IMR-90 (cell line): ENCODE data around the gene UBE2E2. TPM values are rescaled to one million over a fixed set of nuclear protein-coding genes. Genes with fewer than 3 reads are reported as not detected.

Source experiments
- ATAC-seq: fragments of 200-7000 bp; cut with Tn5 transposase; 2 replicates; pipeline ENCODE4 v1.9.1; 2020; ENCODE audit warnings: low read depth, mild to moderate bottlenecking, moderate library complexity
- BruUV-seq: library from RNA; stranded (reverse); fragments of 400-500 nt; replicated peaks from 2 replicates; lab custom pipeline; 2021; lab: Mats Ljungman, UMichigan
- CTCF ChIA-PET: fragments of 300-600 bp; formaldehyde crosslinking; extraction: SDS; loops from one replicate; lab custom pipeline; 2021; ENCODE audit warnings: antibody characterized with exemption; lab: Yijun Ruan, JAX
- POLR2A ChIA-PET: fragments of 300-600 bp; sonication (Branson Sonifier 250); formaldehyde crosslinking; loops from one replicate; lab custom pipeline; 2022; ENCODE audit warnings: antibody characterized with exemption; ENCODE audit not compliant: unreplicated experiment; lab: Charles Lee
- DNase-seq: peaks from one replicate; pipeline ENCODE4 v3.0.0; 2013
- H2AFZ ChIP-seq: replicated peaks from 2 replicates; pipeline ENCODE3; 2013; ENCODE audit warnings: low read length, mild to moderate bottlenecking; ENCODE audit not compliant: poor library complexity
- H2AK5ac ChIP-seq: 2 replicates; pipeline ENCODE4 v1.6.1; 2013; ENCODE audit warnings: low read depth, low read length, inconsistent platforms
- H2AK9ac ChIP-seq: replicated peaks from 2 replicates; pipeline ENCODE3; 2013; ENCODE audit warnings: mild to moderate bottlenecking, low read depth, low read length, moderate library complexity; ENCODE audit not compliant: poor library complexity
- H2BK120ac ChIP-seq: 2 replicates; pipeline ENCODE4 v1.6.1; 2013; ENCODE audit warnings: low read depth, low read length, inconsistent platforms
- H2BK15ac ChIP-seq: 3 replicates; pipeline ENCODE4 v1.6.1; 2013; ENCODE audit warnings: low read depth, low read length, inconsistent platforms
- H2BK20ac ChIP-seq: 2 replicates; pipeline ENCODE4 v1.6.1; 2013; ENCODE audit warnings: low read depth, mild to moderate bottlenecking, inconsistent platforms, low read length, moderate library complexity
- H2BK5ac ChIP-seq: 2 replicates; pipeline ENCODE4 v1.6.1; 2013; ENCODE audit warnings: mild to moderate bottlenecking, low read depth, low read length, inconsistent platforms; ENCODE audit not compliant: poor library complexity, severe bottlenecking
- H3K14ac ChIP-seq: replicated peaks from 2 replicates; pipeline ENCODE4 v1.6.1; 2013; ENCODE audit warnings: low read depth, low read length, inconsistent platforms
- H3K18ac ChIP-seq: 2 replicates; pipeline ENCODE4 v1.6.1; 2013; ENCODE audit warnings: low read depth, low read length, control low read depth
- H3K23ac ChIP-seq: 2 replicates; pipeline ENCODE4 v1.6.1; 2013; ENCODE audit warnings: low read depth, low read length, inconsistent platforms
- H3K27ac ChIP-seq: 2 replicates; pipeline ENCODE4 v1.5.1; 2013; ENCODE audit warnings: mild to moderate bottlenecking, control low read depth, low read length; ENCODE audit not compliant: insufficient read depth
- H3K27me3 ChIP-seq: 2 replicates; pipeline ENCODE4 v1.6.1; 2013; ENCODE audit warnings: low read length; ENCODE audit not compliant: control insufficient read depth, insufficient read depth
- H3K36me3 ChIP-seq: 2 replicates; pipeline ENCODE4 v1.6.1; 2013; ENCODE audit warnings: low read length, mixed read lengths; ENCODE audit not compliant: control insufficient read depth, insufficient read depth
- H3K4ac ChIP-seq: 2 replicates; pipeline ENCODE4 v1.6.1; 2013; ENCODE audit warnings: low read depth, low read length, inconsistent platforms
- H3K4me1 ChIP-seq: 2 replicates; pipeline ENCODE4 v1.6.1; 2013; ENCODE audit warnings: low read length, mixed read lengths; ENCODE audit not compliant: control insufficient read depth, insufficient read depth
- H3K4me2 ChIP-seq: 2 replicates; pipeline ENCODE4 v1.6.1; 2013; ENCODE audit warnings: low read depth, mild to moderate bottlenecking, control low read depth, low read length, moderate library complexity
- H3K4me3 ChIP-seq: 2 replicates; pipeline ENCODE4 v1.5.1; 2013; ENCODE audit warnings: low read depth, mild to moderate bottlenecking, control low read depth, low read length, moderate library complexity; ENCODE audit not compliant: insufficient read depth
- H3K56ac ChIP-seq: 2 replicates; pipeline ENCODE4 v1.6.1; 2013; ENCODE audit warnings: low read length, inconsistent platforms; ENCODE audit not compliant: insufficient read depth; ENCODE audit errors: extremely low read depth
- H3K79me1 ChIP-seq, 2 experiments: 2 replicates each; pipeline ENCODE4 v1.6.1; 2013; ENCODE audit warnings: low read length in 2 of 2, inconsistent platforms in 1 of 2, low read depth in 1 of 2
- H3K9ac ChIP-seq: 2 replicates; pipeline ENCODE4 v1.6.1; 2013; ENCODE audit warnings: low read depth, low read length, control low read depth
- H3K9me1 ChIP-seq: 2 replicates; pipeline ENCODE4 v1.6.1; 2013; ENCODE audit warnings: low read length, inconsistent platforms; ENCODE audit not compliant: insufficient read depth
- H3K9me3 ChIP-seq: 2 replicates; pipeline ENCODE4 v1.6.1; 2013; ENCODE audit warnings: low read length; ENCODE audit not compliant: control insufficient read depth, insufficient read depth
- H4K20me1 ChIP-seq: 2 replicates; pipeline ENCODE4 v1.6.1; 2013; ENCODE audit warnings: low read length, inconsistent platforms; ENCODE audit not compliant: insufficient read depth
- H4K5ac ChIP-seq: 2 replicates; pipeline ENCODE4 v1.6.1; 2013; ENCODE audit warnings: mild to moderate bottlenecking, low read depth, low read length, control low read depth
- H4K8ac ChIP-seq, 2 experiments: 2 replicates each; pipeline ENCODE4 v1.6.1; 2013; ENCODE audit warnings: low read depth in 2 of 2, low read length in 2 of 2, control low read depth in 1 of 2, inconsistent platforms in 1 of 2
- H4K91ac ChIP-seq: 2 replicates; pipeline ENCODE4 v1.6.1; 2013; ENCODE audit warnings: low read depth, low read length, inconsistent platforms; ENCODE audit not compliant: insufficient read depth
- BHLHE40 ChIP-seq: fragments of 150-350 bp; IDR thresholded peaks from 2 replicates; pipeline ENCODE4 v1.6.1; 2016; ENCODE audit warnings: mild to moderate bottlenecking, low read depth, low read length
- CHD1 ChIP-seq: IDR thresholded peaks from 2 replicates; pipeline ENCODE4 v1.6.1; 2012; ENCODE audit warnings: low read depth, low read length, improper control_type of control experiment
- MAFK ChIP-seq: IDR thresholded peaks from 2 replicates; pipeline ENCODE4 v1.6.1; 2012; ENCODE audit warnings: low read depth, low read length, improper control_type of control experiment
- MXI1 ChIP-seq: IDR thresholded peaks from 2 replicates; pipeline ENCODE4 v1.6.1; 2012; ENCODE audit warnings: low read depth, mild to moderate bottlenecking, low read length, moderate library complexity, borderline replicate concordance
- NFE2L2 ChIP-seq: fragments of 150-350 bp; IDR thresholded peaks from 2 replicates; pipeline ENCODE4 v1.6.1; 2016; ENCODE audit warnings: low read depth, mild to moderate bottlenecking, low read length
- RAD21 ChIP-seq: IDR thresholded peaks from 2 replicates; pipeline ENCODE4 v1.6.1; 2012; ENCODE audit warnings: low read length, improper control_type of control experiment
- RFX5 ChIP-seq: IDR thresholded peaks from 2 replicates; pipeline ENCODE4 v1.8.0; 2012; ENCODE audit warnings: low read depth, mild to moderate bottlenecking, low read length, moderate library complexity
- SMC3 ChIP-seq: fragments of 150-350 bp; IDR thresholded peaks from 2 replicates; pipeline ENCODE4 v1.6.1; 2016; ENCODE audit warnings: low read depth, mild to moderate bottlenecking, antibody characterized with exemption, low read length, moderate library complexity
- WGBS, 2 experiments: methylation state at CpG; one replicate each; pipeline versions ENCODE4 v1.1.5 to v1.1.7; 2013; ENCODE audit warnings: missing lambda C conversion rate in 2 of 2; ENCODE audit not compliant: insufficient read length in 1 of 2; ENCODE audit errors: extremely low coverage in 2 of 2; 5-methylcytosine and 5-hydroxymethylcytosine counted together
- dilution Hi-C: fragments of 300-500 bp; cut with HindIII; formaldehyde crosslinking; loops from one replicate; pipeline ENCODE4 v1.14.3; 2018; ENCODE audit warnings: low sequenced_read_pairs; ENCODE audit not compliant: unreplicated experiment
- in situ Hi-C: fragments of 300-500 bp; cut with MboI; formaldehyde crosslinking; loops from 3 replicates; pipeline ENCODE4 v1.14.3; 2019; ENCODE audit warnings: low sequenced_read_pairs, inconsistent platforms, mixed read lengths
- intact Hi-C: fragments of 100-400 bp; cut with micrococcal nuclease; formaldehyde crosslinking; loops from 2 replicates; pipeline ENCODE4 v1.10.0; 2022
- polyA plus RNA-seq, 3 experiments: library from polyadenylated mRNA; depleted of rRNA; stranded (reverse); fragments of >200 nt; gene quantifications; 2 replicates each; pipeline ENCODE4 v1.2.3, GENCODE V29; 2012; ENCODE audit warnings: low replicate concordance in 1 of 3
- total RNA-seq: library from RNA; depleted of rRNA; stranded (reverse); fragments of >200 nt; gene quantifications from 2 replicates; pipeline ENCODE4 v1.2.3, GENCODE V29; 2012
- TF ChIP-seq, protein P1 (sequence below): conservative IDR thresholded peaks from 2 replicates; pipeline ENCODE4 v1.5.1; 2012; ENCODE audit warnings: mild to moderate bottlenecking, low read depth, low read length, improper control_type of control experiment
- TF ChIP-seq, protein P2 (sequence below): fragments of 150-350 bp; IDR thresholded peaks from 2 replicates; pipeline ENCODE4 v1.6.1; 2016; ENCODE audit warnings: low read depth, mild to moderate bottlenecking, low read length, moderate library complexity, borderline replicate concordance

Gene UBE2E2
- total and polyA plus RNA-seq, 2 of the 4 experiments (the other 2 are of a cell fraction) = 18.6 to 32.7 TPM

DNA sequence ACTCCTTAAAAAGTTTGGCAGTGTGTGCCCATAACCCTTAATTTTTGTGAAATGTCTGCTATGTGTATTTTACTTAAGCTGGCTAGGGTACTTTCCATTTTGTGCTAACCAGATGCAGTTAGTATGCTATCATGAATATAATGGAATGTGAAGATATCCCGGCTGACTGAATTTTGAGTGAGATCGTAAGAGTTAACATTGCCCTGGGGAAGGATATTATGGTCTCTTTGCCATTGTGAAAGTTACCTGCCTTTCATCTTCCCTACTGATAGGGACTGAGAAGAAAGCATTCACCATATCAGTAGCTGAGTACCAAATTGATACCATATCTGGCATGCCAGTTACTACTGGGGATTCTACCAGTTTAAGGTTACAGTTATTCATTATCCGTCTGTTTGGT lies 243.2 kb downstream of the UBE2E2 start:
- Histone ChIP-seq H3K79me1 (peaks cover 4 to 11% of the 10 kb centered on the region in 2 experiments; a peak in 2 of 4 replicates), H3K4me1 (peaks cover 4% of the 10 kb centered on the region; the same call in 1 of the 2 replicates), H4K8ac (no peak overlapping the region), H3K4me2 (no peak overlapping the region), H3K4ac (no peak overlapping the region), H3K23ac (no peak overlapping the region), H4K91ac (no peak overlapping the region), H2BK20ac (no peak overlapping the region), H2BK120ac (no peak overlapping the region), H3K9me1 (no peaks in the 10 kb centered on the region), H2AK9ac (no peak overlapping the region), H3K27ac (no peak overlapping the region), H3K36me3 (no peaks in the 10 kb centered on the region), H3K4me3 (no peak overlapping the region), H2BK5ac (no peak overlapping the region), H2AFZ (no peak overlapping the region), H3K27me3 (no peaks in the 10 kb centered on the region), H2AK5ac (no peak overlapping the region), H3K14ac (no peak overlapping the region), H4K20me1 (no peaks in the 10 kb centered on the region), H3K18ac (no peak overlapping the region), H3K9ac (no peak overlapping the region), H2BK15ac (no peak overlapping the region), H3K56ac (no peak overlapping the region), H3K9me3 (no peaks in the 10 kb centered on the region), H4K5ac (no peak overlapping the region)
- no peak for DNase-seq
- CTCF ChIA-PET = no interaction called here
- intact Hi-C loops (loop anchor here (5.0 kb wide), 1 partner anchor 126 kb away; no protein-coding TSS in a partner anchor), in situ Hi-C loops (no loop called here), dilution Hi-C loops (no loop called here)
- 100% methylated on average over 1 of the region's 3 CpGs; no CpG with 5 or more reads in 1 of the 2 experiments for WGBS, 2 experiments
- no peak for ATAC-seq
- POLR2A ChIA-PET = no interaction called here
- no TSS peak for BruUV-seq
- no peak for TF ChIP-seq CHD1
- no peak for TF ChIP-seq NFE2L2
- no peak for TF ChIP-seq MXI1
- TF ChIP-seq, protein P1, sequence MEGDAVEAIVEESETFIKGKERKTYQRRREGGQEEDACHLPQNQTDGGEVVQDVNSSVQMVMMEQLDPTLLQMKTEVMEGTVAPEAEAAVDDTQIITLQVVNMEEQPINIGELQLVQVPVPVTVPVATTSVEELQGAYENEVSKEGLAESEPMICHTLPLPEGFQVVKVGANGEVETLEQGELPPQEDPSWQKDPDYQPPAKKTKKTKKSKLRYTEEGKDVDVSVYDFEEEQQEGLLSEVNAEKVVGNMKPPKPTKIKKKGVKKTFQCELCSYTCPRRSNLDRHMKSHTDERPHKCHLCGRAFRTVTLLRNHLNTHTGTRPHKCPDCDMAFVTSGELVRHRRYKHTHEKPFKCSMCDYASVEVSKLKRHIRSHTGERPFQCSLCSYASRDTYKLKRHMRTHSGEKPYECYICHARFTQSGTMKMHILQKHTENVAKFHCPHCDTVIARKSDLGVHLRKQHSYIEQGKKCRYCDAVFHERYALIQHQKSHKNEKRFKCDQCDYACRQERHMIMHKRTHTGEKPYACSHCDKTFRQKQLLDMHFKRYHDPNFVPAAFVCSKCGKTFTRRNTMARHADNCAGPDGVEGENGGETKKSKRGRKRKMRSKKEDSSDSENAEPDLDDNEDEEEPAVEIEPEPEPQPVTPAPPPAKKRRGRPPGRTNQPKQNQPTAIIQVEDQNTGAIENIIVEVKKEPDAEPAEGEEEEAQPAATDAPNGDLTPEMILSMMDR = no peak
- no peak for TF ChIP-seq RFX5
- no peak for TF ChIP-seq MAFK
- no peak for TF ChIP-seq RAD21
- TF ChIP-seq, protein P2, sequence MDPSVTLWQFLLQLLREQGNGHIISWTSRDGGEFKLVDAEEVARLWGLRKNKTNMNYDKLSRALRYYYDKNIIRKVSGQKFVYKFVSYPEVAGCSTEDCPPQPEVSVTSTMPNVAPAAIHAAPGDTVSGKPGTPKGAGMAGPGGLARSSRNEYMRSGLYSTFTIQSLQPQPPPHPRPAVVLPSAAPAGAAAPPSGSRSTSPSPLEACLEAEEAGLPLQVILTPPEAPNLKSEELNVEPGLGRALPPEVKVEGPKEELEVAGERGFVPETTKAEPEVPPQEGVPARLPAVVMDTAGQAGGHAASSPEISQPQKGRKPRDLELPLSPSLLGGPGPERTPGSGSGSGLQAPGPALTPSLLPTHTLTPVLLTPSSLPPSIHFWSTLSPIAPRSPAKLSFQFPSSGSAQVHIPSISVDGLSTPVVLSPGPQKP = no peak
- TF ChIP-seq SMC3 = no peak
- TF ChIP-seq BHLHE40 = no peak
